ENCODE results near the gene TLK1.

The TLK1 gene

DNA sequence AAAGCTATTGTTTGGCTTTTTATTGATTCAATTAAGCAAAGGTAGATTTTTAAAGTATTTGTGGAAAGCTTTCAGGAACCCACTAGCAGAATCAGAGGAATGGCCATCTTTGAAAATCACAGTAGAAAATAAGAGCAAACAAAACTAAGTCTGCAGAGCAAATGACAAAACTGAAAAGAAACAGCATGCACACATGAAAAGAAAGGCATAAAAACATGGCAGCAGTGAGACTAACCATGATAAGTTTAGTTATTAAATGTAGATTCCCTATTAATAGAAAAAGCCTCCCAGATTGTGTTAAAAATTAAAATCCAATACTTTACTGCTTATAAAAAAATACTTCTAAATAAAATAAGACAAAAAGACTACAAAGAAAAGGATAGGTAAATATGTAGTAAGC, 9.1 kb upstream of the TLK1 start:
- H3K79me1 ChIP-seq (ENCODE audit: low read depth, low read length): no peaks in the 10 kb centered on the region
- no peak overlapping the region for H3K23ac ChIP-seq (ENCODE audit: low read depth, low read length, poor library complexity)
- no peak overlapping the region for H2BK15ac ChIP-seq (ENCODE audit: low read length)
- H3K4me3 ChIP-seq (ENCODE audit: low read length in 2 of 2): no peak overlapping the region
- no peak overlapping the region for H4K91ac ChIP-seq (ENCODE audit: low read depth, low read length, poor library complexity)
- peaks cover 0 to 2% of the 10 kb centered on the region in 2 donors for H3K4me1 ChIP-seq (ENCODE audit: control insufficient read depth in 2 of 2, insufficient read depth in 1 of 2, low read depth in 1 of 2, low read length in 2 of 2)
- H3K4me2 ChIP-seq (ENCODE audit: insufficient read depth, low read length, poor library complexity, severe bottlenecking): no peak overlapping the region
- H3K27ac ChIP-seq (replicated peaks; ENCODE audit: low read length): no peak overlapping the region
- H2AK5ac ChIP-seq (ENCODE audit: low read depth, low read length): no peak overlapping the region
- no peak overlapping the region for H3K9ac ChIP-seq (ENCODE audit: low read depth, low read length, poor library complexity)
- no peak overlapping the region for H3K14ac ChIP-seq (ENCODE audit: low read length)
- H2BK5ac ChIP-seq (ENCODE audit: low read length): no peak overlapping the region
- H3K18ac ChIP-seq (ENCODE audit: low read length): no peak overlapping the region
- H4K8ac ChIP-seq (ENCODE audit: low read depth, low read length): no peak overlapping the region
- DNase-seq (ENCODE audit: low spot score): no peak
- H2BK12ac ChIP-seq (ENCODE audit: low read length): no peak overlapping the region
- H3K36me3 ChIP-seq (replicated peaks in 1 of 2; ENCODE audit: control insufficient read depth in 2 of 2, insufficient read depth in 2 of 2, low read length in 2 of 2): peaks cover 0 to 1% of the 10 kb centered on the region in 2 donors
- H3K27me3 ChIP-seq (ENCODE audit: control insufficient read depth in 3 of 3, insufficient read depth in 3 of 3, low read depth in 1 of 3, low read length in 3 of 3): no peaks in the 10 kb centered on the region
- no peaks in the 10 kb centered on the region for H3K9me3 ChIP-seq (replicated peaks in 1 of 2; ENCODE audit: control insufficient read depth in 2 of 2, insufficient read depth in 1 of 2, low read depth in 1 of 2, low read length in 2 of 2)
- no peak overlapping the region for H2AFZ ChIP-seq (ENCODE audit: low read length)
- no peak overlapping the region for H3K4ac ChIP-seq (ENCODE audit: low read length)
- H2BK120ac ChIP-seq (ENCODE audit: low read depth, low read length): no peak overlapping the region

DNA sequence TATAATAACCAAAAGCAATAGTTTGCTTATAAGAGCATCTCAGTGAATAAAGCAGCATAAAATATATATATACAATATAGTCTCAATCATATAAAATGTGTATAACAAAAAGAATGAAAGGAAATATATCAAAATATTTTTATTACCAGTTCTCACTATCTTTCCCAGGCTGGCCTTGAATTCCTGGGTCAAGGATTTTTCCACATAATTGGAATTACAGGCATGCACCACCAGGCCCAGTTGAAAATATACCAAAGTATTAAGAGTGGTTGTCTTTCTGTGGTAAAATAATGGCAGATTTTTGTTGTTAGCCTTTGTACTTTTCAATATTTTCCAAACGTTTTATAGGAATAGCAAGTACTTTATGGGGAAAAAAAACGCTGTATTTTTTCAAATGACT, 8.6 kb upstream of the TLK1 start:
- H3K9me3 ChIP-seq (replicated peaks in 1 of 2; ENCODE audit: control insufficient read depth in 2 of 2, insufficient read depth in 1 of 2, low read depth in 1 of 2, low read length in 2 of 2): no peaks in the 10 kb centered on the region
- H3K4me1 ChIP-seq (ENCODE audit: control insufficient read depth in 2 of 2, insufficient read depth in 1 of 2, low read depth in 1 of 2, low read length in 2 of 2): peaks cover 0 to 2% of the 10 kb centered on the region in 2 donors
- H4K91ac ChIP-seq (ENCODE audit: low read depth, low read length, poor library complexity): no peak overlapping the region
- no peak overlapping the region for H4K8ac ChIP-seq (ENCODE audit: low read depth, low read length)
- H3K18ac ChIP-seq (ENCODE audit: low read length): no peak overlapping the region
- no peak overlapping the region for H3K27ac ChIP-seq (replicated peaks; ENCODE audit: low read length)
- H3K4me2 ChIP-seq (ENCODE audit: insufficient read depth, low read length, poor library complexity, severe bottlenecking): no peak overlapping the region
- no peak overlapping the region for H3K14ac ChIP-seq (ENCODE audit: low read length)
- H3K4me3 ChIP-seq (ENCODE audit: low read length in 2 of 2): no peak overlapping the region
- no peak overlapping the region for H3K23ac ChIP-seq (ENCODE audit: low read depth, low read length, poor library complexity)
- no peak overlapping the region for H2BK12ac ChIP-seq (ENCODE audit: low read length)
- H3K79me1 ChIP-seq (ENCODE audit: low read depth, low read length): no peaks in the 10 kb centered on the region
- H2BK15ac ChIP-seq (ENCODE audit: low read length): no peak overlapping the region
- peaks cover 0 to 1% of the 10 kb centered on the region in 2 donors for H3K36me3 ChIP-seq (replicated peaks in 1 of 2; ENCODE audit: control insufficient read depth in 2 of 2, insufficient read depth in 2 of 2, low read length in 2 of 2)
- H2BK5ac ChIP-seq (ENCODE audit: low read length): no peak overlapping the region
- DNase-seq (ENCODE audit: low spot score): no peak
- no peak overlapping the region for H2BK120ac ChIP-seq (ENCODE audit: low read depth, low read length)
- WGBS, 2 donors (ENCODE audit: extremely low coverage in 2 of 2, insufficient read length in 2 of 2, insufficient replicate concordance in 1 of 2): no CpG with 5 or more reads among the region's 2 CpGs
- H3K9ac ChIP-seq (ENCODE audit: low read depth, low read length, poor library complexity): no peak overlapping the region
- H2AFZ ChIP-seq (ENCODE audit: low read length): no peak overlapping the region
- H2AK5ac ChIP-seq (ENCODE audit: low read depth, low read length): no peak overlapping the region
- H3K27me3 ChIP-seq (ENCODE audit: control insufficient read depth in 3 of 3, insufficient read depth in 3 of 3, low read depth in 1 of 3, low read length in 3 of 3): no peaks in the 10 kb centered on the region
- H3K4ac ChIP-seq (ENCODE audit: low read length): no peak overlapping the region

DNA sequence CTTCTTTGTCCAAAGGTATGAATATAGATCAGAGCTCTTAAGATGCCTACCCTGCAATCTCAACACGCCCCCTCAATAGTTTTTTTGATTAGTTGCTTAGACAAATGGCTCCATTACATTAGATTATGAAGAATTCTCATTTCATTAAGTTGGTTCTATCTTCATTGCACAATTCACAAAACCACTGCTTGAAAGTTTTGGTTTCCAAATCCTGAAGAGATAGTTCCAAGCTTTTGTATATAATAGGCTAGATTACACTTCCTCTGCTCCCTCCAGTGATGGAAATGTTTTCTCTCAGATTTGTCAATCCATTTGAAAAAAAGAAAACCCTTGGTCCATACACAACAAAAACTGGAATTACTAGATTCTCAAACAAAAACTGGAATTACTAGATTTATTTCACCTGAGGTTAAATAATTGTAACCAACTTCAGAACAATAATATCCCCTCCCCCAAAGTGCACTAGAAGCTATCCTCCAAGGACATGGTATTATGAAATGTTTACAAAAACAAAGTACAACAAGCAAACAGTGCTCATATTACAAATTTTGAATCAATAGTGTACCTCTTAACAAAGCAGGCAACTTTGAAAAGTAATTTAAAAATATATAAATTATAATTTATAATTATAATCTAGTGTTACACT, 6.8 kb upstream of the TLK1 start:
- Histone ChIP-seq H2BK120ac (ENCODE audit: low read depth, low read length) (no peak overlapping the region), H4K8ac (ENCODE audit: low read depth, low read length) (no peak overlapping the region), H3K14ac (ENCODE audit: low read length) (no peak overlapping the region), H2BK15ac (ENCODE audit: low read length) (no peak overlapping the region), H3K4me3 (ENCODE audit: low read length in 2 of 2) (no peak overlapping the region), H4K91ac (ENCODE audit: low read depth, low read length, poor library complexity) (no peak overlapping the region), H3K36me3 (replicated peaks in 1 of 2; ENCODE audit: control insufficient read depth in 2 of 2, insufficient read depth in 2 of 2, low read length in 2 of 2) (peaks cover 0 to 1% of the 10 kb centered on the region in 2 donors), H3K27me3 (ENCODE audit: control insufficient read depth in 3 of 3, insufficient read depth in 3 of 3, low read depth in 1 of 3, low read length in 3 of 3) (no peaks in the 10 kb centered on the region), H3K4me1 (ENCODE audit: control insufficient read depth in 2 of 2, insufficient read depth in 1 of 2, low read depth in 1 of 2, low read length in 2 of 2) (peaks cover 0 to 2% of the 10 kb centered on the region in 2 donors), H3K27ac (replicated peaks; ENCODE audit: low read length) (no peak overlapping the region), H3K79me1 (ENCODE audit: low read depth, low read length) (no peaks in the 10 kb centered on the region), H2AK5ac (ENCODE audit: low read depth, low read length) (no peak overlapping the region), H2BK12ac (ENCODE audit: low read length) (no peak overlapping the region), H2AFZ (ENCODE audit: low read length) (no peak overlapping the region), H3K4ac (ENCODE audit: low read length) (no peak overlapping the region), H3K23ac (ENCODE audit: low read depth, low read length, poor library complexity) (no peak overlapping the region), H2BK5ac (ENCODE audit: low read length) (no peak overlapping the region), H3K9ac (ENCODE audit: low read depth, low read length, poor library complexity) (no peak overlapping the region), H3K4me2 (ENCODE audit: insufficient read depth, low read length, poor library complexity, severe bottlenecking) (no peak overlapping the region), H3K18ac (ENCODE audit: low read length) (no peak overlapping the region), H3K9me3 (replicated peaks in 1 of 2; ENCODE audit: control insufficient read depth in 2 of 2, insufficient read depth in 1 of 2, low read depth in 1 of 2, low read length in 2 of 2) (no peaks in the 10 kb centered on the region)
- WGBS, 2 donors (ENCODE audit: extremely low coverage in 2 of 2, insufficient read length in 2 of 2, insufficient replicate concordance in 1 of 2): no CpG with 5 or more reads among the region's 1 CpG
- no peak for DNase-seq (ENCODE audit: low spot score)

DNA sequence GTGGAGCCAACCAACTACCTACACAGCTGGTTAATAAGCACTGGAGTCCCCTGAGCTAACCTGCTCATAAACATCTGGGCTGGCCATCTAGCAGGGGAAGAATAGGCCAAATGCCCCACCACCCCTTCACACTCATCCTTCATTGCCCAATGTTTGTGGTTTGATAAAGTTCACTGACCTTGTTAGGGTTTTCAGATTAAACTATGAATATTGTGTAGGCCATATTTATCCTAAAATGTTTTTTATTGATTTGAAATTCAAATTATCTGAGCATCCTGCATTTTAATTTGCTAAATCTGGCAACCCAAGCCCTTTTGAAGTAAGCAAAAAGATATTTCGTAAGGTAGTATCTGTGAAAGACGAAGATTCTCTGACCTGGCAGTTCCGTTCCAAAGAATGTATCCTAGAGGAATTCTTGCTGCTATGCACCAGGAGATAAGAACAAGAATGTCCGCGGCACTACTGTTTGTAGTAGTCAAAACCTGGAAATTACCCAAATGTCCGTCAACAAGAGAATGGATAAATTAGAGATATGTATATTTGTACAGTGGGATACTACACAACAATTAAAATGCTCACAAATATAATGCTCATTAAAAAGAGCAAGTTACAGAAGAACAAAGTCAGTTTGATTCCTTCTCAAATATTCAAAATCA, 5.8 kb upstream of the TLK1 start:
- H2BK5ac ChIP-seq (ENCODE audit: low read length): no peak overlapping the region
- no peak overlapping the region for H4K91ac ChIP-seq (ENCODE audit: low read depth, low read length, poor library complexity)
- no peak overlapping the region for H3K4me2 ChIP-seq (ENCODE audit: insufficient read depth, low read length, poor library complexity, severe bottlenecking)
- H3K9me3 ChIP-seq (replicated peaks in 1 of 2; ENCODE audit: control insufficient read depth in 2 of 2, insufficient read depth in 1 of 2, low read depth in 1 of 2, low read length in 2 of 2): no peaks in the 10 kb centered on the region
- no peak overlapping the region for H3K4me3 ChIP-seq (ENCODE audit: low read length in 2 of 2)
- H3K4me1 ChIP-seq (ENCODE audit: control insufficient read depth in 2 of 2, insufficient read depth in 1 of 2, low read depth in 1 of 2, low read length in 2 of 2): peaks cover 0 to 2% of the 10 kb centered on the region in 2 donors
- no peak overlapping the region for H3K23ac ChIP-seq (ENCODE audit: low read depth, low read length, poor library complexity)
- no peak overlapping the region for H2BK120ac ChIP-seq (ENCODE audit: low read depth, low read length)
- H2BK12ac ChIP-seq (ENCODE audit: low read length): no peak overlapping the region
- no peak overlapping the region for H4K8ac ChIP-seq (ENCODE audit: low read depth, low read length)
- no peak overlapping the region for H2BK15ac ChIP-seq (ENCODE audit: low read length)
- WGBS, 2 donors (ENCODE audit: extremely low coverage in 2 of 2, insufficient read length in 2 of 2, insufficient replicate concordance in 1 of 2): no CpG with 5 or more reads among the region's 6 CpGs
- no peak overlapping the region for H2AFZ ChIP-seq (ENCODE audit: low read length)
- no peak overlapping the region for H3K9ac ChIP-seq (ENCODE audit: low read depth, low read length, poor library complexity)
- H3K27me3 ChIP-seq (ENCODE audit: control insufficient read depth in 3 of 3, insufficient read depth in 3 of 3, low read depth in 1 of 3, low read length in 3 of 3): no peaks in the 10 kb centered on the region
- no peak overlapping the region for H3K14ac ChIP-seq (ENCODE audit: low read length)
- no peak for DNase-seq (ENCODE audit: low spot score)
- no peak overlapping the region for H3K18ac ChIP-seq (ENCODE audit: low read length)
- H3K4ac ChIP-seq (ENCODE audit: low read length): no peak overlapping the region
- no peak overlapping the region for H3K27ac ChIP-seq (replicated peaks; ENCODE audit: low read length)
- H3K36me3 ChIP-seq (replicated peaks in 1 of 2; ENCODE audit: control insufficient read depth in 2 of 2, insufficient read depth in 2 of 2, low read length in 2 of 2): peaks cover 0 to 1% of the 10 kb centered on the region in 2 donors
- no peaks in the 10 kb centered on the region for H3K79me1 ChIP-seq (ENCODE audit: low read depth, low read length)
- no peak overlapping the region for H2AK5ac ChIP-seq (ENCODE audit: low read depth, low read length)

Measured in neuronal stem cell (in vitro differentiated cells).